Measurements from ENCODE around the gene SIX2.

Gene SIX2

GRCh38 chr2:45029215-45029614, 20.0 kb upstream of the SIX2 start:
- Histone ChIP-seq H3K27ac (ENCODE audit: low read depth, low read length) (no peak overlapping the region), H3K27me3 (ENCODE audit: low read length) (no peaks in the 10 kb centered on the region), H3K9ac (ENCODE audit: low read length) (no peak overlapping the region), H3K9me2 (replicated peaks; ENCODE audit: insufficient read depth, low read length) (no peaks in the 10 kb centered on the region), H3K79me2 (ENCODE audit: insufficient read depth, low read length) (no peaks in the 10 kb centered on the region), H3K4me3 (ENCODE audit: insufficient read depth, low read length, poor library complexity, severe bottlenecking) (no peak overlapping the region), H3K36me3 (ENCODE audit: low read length) (no peaks in the 10 kb centered on the region), H4K20me1 (ENCODE audit: low read depth, low read length) (no peaks in the 10 kb centered on the region), H2AFZ (ENCODE audit: low read depth, low read length, severe bottlenecking) (no peak overlapping the region), H3K4me2 (ENCODE audit: low read depth, low read length, poor library complexity, severe bottlenecking) (no peak overlapping the region), H3K9me3 (ENCODE audit: insufficient read depth, low read length) (no peaks in the 10 kb centered on the region), H3F3A (ENCODE audit: insufficient read depth) (no peaks in the 10 kb centered on the region)
- TF ChIP-seq EZH2phosphoT487 (conservative IDR thresholded peaks at IDR 0.05; ENCODE audit: low read length) = no peak
- TF ChIP-seq, protein P1, sequence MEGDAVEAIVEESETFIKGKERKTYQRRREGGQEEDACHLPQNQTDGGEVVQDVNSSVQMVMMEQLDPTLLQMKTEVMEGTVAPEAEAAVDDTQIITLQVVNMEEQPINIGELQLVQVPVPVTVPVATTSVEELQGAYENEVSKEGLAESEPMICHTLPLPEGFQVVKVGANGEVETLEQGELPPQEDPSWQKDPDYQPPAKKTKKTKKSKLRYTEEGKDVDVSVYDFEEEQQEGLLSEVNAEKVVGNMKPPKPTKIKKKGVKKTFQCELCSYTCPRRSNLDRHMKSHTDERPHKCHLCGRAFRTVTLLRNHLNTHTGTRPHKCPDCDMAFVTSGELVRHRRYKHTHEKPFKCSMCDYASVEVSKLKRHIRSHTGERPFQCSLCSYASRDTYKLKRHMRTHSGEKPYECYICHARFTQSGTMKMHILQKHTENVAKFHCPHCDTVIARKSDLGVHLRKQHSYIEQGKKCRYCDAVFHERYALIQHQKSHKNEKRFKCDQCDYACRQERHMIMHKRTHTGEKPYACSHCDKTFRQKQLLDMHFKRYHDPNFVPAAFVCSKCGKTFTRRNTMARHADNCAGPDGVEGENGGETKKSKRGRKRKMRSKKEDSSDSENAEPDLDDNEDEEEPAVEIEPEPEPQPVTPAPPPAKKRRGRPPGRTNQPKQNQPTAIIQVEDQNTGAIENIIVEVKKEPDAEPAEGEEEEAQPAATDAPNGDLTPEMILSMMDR (IDR thresholded peaks at IDR 0.05; ENCODE audit: insufficient read depth, low read length, poor library complexity, severe bottlenecking) = no peak

DNA sequence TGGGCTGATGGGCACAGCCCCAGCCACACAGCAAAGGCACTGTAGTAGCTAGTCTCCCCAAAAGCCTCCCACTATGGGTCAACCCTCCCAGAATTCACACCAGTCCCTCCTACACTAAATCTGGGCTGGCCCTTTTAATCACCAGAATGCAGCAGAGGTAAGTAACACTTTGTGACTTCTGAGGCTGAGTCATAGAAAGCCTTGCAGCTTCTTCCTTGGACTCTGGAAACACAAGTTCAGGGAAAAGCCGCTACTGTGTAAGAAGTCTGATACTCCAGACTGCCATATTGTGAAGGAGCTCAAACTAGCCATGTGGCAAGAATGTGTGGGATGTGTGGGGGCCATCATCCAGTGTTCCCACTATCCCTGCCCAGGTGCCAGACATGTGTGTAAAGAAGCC, 19.0 kb upstream of the SIX2 start:
- Histone ChIP-seq H3K9ac (ENCODE audit: low read length) (no peak overlapping the region), H2AFZ (ENCODE audit: low read depth, low read length, severe bottlenecking) (no peak overlapping the region), H3K27me3 (ENCODE audit: low read length) (no peaks in the 10 kb centered on the region), H3K27ac (ENCODE audit: low read depth, low read length) (no peak overlapping the region), H3K4me2 (ENCODE audit: low read depth, low read length, poor library complexity, severe bottlenecking) (no peak overlapping the region), H3F3A (ENCODE audit: insufficient read depth) (no peaks in the 10 kb centered on the region), H3K36me3 (ENCODE audit: low read length) (no peaks in the 10 kb centered on the region), H3K4me3 (ENCODE audit: insufficient read depth, low read length, poor library complexity, severe bottlenecking) (no peak overlapping the region), H4K20me1 (ENCODE audit: low read depth, low read length) (no peaks in the 10 kb centered on the region), H3K9me2 (replicated peaks; ENCODE audit: insufficient read depth, low read length) (no peaks in the 10 kb centered on the region), H3K79me2 (ENCODE audit: insufficient read depth, low read length) (no peaks in the 10 kb centered on the region), H3K9me3 (ENCODE audit: insufficient read depth, low read length) (no peaks in the 10 kb centered on the region)
- TF ChIP-seq EZH2phosphoT487 (conservative IDR thresholded peaks at IDR 0.05; ENCODE audit: low read length) = no peak
- TF ChIP-seq, protein P1 (IDR thresholded peaks at IDR 0.05; ENCODE audit: insufficient read depth, low read length, poor library complexity, severe bottlenecking) = no peak

DNA sequence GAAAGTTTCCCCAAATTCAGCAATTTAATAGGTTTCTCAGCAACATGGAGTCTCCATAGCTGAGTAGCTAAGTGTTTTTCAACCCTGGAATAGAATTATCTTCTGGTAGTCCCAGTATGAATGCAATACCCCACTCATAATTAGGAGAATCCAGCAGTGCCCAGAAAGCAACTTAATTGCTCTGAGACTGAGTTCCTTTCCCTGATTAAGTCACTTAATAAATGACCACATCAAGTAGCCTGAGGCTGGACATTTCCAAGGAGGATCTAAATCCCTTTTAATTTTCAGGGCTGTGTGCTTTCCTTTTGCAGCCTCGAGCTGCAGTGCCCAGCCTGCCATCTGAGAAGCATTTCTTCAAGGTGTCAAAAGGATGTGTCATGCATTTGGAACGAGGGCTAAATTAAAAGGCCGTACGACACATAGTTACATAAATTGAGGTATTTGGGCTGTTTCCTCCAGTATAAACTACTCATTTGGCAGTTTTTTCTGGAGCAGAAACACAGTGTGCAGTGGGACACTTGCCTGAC, 17.7 kb upstream of the SIX2 start:
- no peak for TF ChIP-seq EZH2phosphoT487 (conservative IDR thresholded peaks at IDR 0.05; ENCODE audit: low read length)
- TF ChIP-seq, protein P1 (IDR thresholded peaks at IDR 0.05; ENCODE audit: insufficient read depth, low read length, poor library complexity, severe bottlenecking) = no peak
- no peak overlapping the region for H3K27ac ChIP-seq (ENCODE audit: low read depth, low read length)
- H3K36me3 ChIP-seq (ENCODE audit: low read length) = no peaks in the 10 kb centered on the region
- no peaks in the 10 kb centered on the region for H3K79me2 ChIP-seq (ENCODE audit: insufficient read depth, low read length)
- H3K4me3 ChIP-seq (ENCODE audit: insufficient read depth, low read length, poor library complexity, severe bottlenecking) = no peak overlapping the region
- no peak overlapping the region for H3K9ac ChIP-seq (ENCODE audit: low read length)
- H2AFZ ChIP-seq (ENCODE audit: low read depth, low read length, severe bottlenecking) = no peak overlapping the region
- no peaks in the 10 kb centered on the region for H3K9me2 ChIP-seq (replicated peaks; ENCODE audit: insufficient read depth, low read length)
- H4K20me1 ChIP-seq (ENCODE audit: low read depth, low read length) = no peaks in the 10 kb centered on the region
- no peak overlapping the region for H3K4me2 ChIP-seq (ENCODE audit: low read depth, low read length, poor library complexity, severe bottlenecking)
- no peaks in the 10 kb centered on the region for H3K9me3 ChIP-seq (ENCODE audit: insufficient read depth, low read length)
- H3K27me3 ChIP-seq (ENCODE audit: low read length) = no peaks in the 10 kb centered on the region
- H3F3A ChIP-seq (ENCODE audit: insufficient read depth) = no peaks in the 10 kb centered on the region
